Activated T-cell treated with anti-CD3 and anti-CD28 coated beads, Interleukin-2, amount 50 U/mL, for 1 hour (primary cell): ENCODE measurements around the gene SOCS2.
A peak's percentile ranks its signal among the peaks of the same experiment; 100 is the strongest.
"Not testable (repeated sequence)": the region's sequence is repeated elsewhere in the genome, so short reads cannot be mapped to it uniquely, and the experiment has no call there.

ENCODE experiments used
- DNase-seq: peaks from one replicate; pipeline ENCODE4 v3.0.0-alpha.2; 2020

SOCS2 gene, protein sequence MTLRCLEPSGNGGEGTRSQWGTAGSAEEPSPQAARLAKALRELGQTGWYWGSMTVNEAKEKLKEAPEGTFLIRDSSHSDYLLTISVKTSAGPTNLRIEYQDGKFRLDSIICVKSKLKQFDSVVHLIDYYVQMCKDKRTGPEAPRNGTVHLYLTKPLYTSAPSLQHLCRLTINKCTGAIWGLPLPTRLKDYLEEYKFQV

GRCh38 chr12:93571925-93572711, at the start of gene SOCS2:
Gene SOCS2, plus strand, starts transcription at chr12:93572675. Its CDS starts 223 bp downstream, at chr12:93572898.
- peak; percentile 56 for DNase-seq

DNA sequence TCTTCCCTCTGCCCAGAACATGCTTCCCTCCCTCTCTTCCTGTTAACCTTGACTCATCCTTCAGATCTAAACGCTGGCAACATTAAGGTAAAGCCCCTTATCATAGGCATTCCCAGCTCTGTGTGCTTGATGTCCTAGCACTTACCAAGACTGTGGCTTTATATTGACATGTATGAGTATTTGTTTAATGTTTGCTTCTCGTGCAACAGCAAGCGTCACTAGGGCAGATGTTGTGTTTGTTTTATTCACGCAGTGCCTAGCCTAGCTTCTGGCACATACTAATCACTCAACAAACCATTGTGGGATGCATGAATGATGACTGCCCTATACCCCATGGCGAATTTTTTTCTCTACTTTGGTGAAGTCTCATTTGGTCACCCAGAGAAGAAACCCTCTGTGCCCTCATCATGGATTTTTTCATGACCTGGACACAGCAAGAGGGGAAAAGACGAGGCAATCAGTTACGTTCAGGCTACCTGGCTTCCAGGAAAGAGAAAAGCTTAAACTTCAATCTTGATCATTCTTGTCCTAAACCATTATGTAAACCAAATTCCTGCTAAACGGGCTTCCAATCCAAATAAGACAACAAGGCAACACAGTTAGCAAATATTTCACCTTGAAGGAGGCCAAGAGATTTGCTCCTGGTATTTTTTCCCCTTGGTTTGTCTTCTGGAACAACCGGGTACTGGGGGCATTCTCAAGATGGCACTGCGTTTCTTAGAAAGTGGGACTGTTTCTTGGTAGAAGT, 47.9 kb upstream of the SOCS2 start:
- DNase-seq, result no peak

GRCh38 chr12:93526786-93527428, 45.6 kb upstream of the SOCS2 start:
- DNase-seq, result no peak

DNA sequence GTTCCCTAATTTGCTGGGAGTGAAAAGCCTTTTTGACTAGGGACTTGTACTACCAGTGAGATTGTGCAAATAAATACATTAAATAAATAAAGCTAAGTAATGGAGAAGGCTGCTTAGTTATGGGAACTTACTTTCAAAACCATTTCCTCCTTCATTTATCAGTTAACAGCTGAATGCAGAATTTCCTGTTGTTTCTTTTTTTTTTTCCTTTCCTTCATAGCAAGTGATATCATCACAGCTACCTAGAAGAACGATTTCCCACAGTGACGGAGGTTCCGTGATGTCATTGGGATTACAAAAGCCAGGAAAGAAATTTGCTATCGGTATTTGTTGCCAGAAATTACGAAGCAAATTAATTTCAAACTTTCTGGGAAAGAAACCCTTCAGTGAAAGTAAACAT, 42.1 kb upstream of the SOCS2 start:
- DNase-seq, result no peak

DNA sequence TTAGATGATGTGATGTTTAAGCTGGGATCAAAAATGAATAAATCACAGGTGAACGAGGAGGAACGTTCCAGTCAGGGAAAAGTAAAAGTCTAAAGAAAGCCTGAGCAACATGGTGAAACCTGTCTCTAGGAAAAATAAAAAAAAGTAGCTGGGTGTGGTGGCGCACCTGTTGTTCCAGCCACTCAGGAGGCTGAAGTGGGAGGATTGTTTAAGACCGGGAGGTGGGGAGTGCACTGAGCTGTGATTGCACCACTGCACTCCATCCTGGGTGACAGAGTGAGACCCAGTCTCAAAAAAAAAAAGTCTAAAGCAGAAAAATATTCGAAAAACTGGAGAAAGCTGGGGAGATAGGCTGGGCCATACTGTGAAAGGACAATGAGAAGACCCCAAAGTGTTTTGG, 39.2 kb upstream of the SOCS2 start:
- no peak for DNase-seq

- no peak for DNase-seq
Measured at GRCh38 chr12:93536111-93536765, 36.2 kb upstream of the SOCS2 start.

- no peak for DNase-seq
Measured at GRCh38 chr12:93536766-93537488, 35.5 kb upstream of the SOCS2 start.

DNA sequence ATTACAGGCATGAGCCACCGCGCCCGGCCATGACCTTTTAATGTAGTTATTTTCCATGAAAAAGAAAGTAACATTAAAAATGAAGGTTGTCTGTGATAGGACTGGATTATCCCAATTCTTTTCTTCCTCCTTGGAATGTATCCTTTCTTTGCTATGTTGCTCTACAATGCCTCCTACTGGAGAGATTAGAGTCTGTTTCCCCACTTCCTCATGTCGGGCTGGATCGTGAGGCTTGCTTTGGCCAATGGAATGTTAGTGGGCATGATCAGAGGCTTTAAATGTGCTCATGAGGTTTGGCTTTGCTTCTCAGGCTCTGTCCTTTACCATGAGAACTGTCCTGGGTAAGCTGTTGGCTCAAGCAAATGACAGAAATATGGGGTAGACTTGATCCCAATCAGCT, 34.7 kb upstream of the SOCS2 start:
- DNase-seq, result no peak

- no peak for DNase-seq
Measured at GRCh38 chr12:93539821-93540220, 32.7 kb upstream of the SOCS2 start.

GRCh38 chr12:93540466-93540865, 32.0 kb upstream of the SOCS2 start:
- no peak for DNase-seq

DNA sequence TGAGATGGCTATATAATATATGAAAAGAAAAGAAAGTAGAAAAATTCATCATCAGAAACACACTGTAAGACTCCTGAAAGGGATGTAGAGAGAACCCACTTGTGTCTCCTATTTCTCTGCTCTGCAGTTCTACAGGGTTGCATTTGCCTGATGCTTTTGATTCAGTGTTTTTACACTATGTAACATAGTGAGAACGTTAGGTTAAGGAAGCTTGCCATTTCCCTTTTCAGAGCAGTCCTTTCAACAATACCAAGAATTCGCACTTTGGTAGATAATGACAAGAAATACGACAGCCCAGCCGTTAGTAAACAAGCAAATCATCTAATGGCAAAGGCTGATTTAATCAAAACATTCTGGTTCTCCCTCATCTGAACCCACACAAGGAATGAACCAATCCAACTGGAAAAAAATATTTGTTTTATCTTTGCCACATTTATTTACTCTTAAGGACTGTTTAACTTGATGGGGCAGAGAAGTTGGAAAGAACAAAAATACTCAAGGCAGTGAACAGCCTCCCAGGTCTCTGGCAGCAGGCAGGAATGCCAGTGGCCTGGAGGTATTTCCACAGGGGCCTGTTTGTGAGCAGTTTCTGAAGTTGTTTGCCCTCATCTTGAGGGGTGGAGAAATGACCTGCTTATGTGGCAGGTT, 30.8 kb upstream of the SOCS2 start:
- DNase-seq, result no peak

GRCh38 chr12:93547778-93548177, 24.7 kb upstream of the SOCS2 start:
- DNase-seq, result no peak

DNA sequence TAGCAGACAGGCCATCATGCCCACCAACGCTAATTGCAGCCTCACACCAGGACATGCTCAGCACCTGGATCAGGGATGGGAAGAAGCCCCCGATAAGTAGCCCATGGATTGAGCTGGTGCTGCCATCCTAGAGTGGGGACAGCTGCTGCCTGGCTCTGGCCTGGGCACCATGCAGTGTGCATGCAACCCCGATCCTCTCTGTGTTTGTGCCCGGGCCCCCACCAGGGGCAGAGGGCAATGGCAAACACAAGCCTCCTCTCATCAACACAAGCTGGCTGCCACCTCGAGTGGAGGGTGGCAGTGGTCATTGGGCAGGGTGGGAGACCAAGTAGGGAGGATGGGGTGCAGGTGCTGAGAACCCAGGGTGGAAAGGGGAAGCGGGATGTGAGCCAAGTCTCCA, 23.3 kb upstream of the SOCS2 start:
- DNase-seq, result no peak

- DNase-seq, result no peak
Measured at GRCh38 chr12:93550748-93551611, 21.5 kb upstream of the SOCS2 start.

- no peak for DNase-seq
Measured at GRCh38 chr12:93552427-93552826, 20.0 kb upstream of the SOCS2 start.

- DNase-seq, result not testable (repeated sequence)
Measured at GRCh38 chr12:93557879-93558278, 14.6 kb upstream of the SOCS2 start.

GRCh38 chr12:93558685-93559084, 13.8 kb upstream of the SOCS2 start:
- not testable (repeated sequence) for DNase-seq

DNA sequence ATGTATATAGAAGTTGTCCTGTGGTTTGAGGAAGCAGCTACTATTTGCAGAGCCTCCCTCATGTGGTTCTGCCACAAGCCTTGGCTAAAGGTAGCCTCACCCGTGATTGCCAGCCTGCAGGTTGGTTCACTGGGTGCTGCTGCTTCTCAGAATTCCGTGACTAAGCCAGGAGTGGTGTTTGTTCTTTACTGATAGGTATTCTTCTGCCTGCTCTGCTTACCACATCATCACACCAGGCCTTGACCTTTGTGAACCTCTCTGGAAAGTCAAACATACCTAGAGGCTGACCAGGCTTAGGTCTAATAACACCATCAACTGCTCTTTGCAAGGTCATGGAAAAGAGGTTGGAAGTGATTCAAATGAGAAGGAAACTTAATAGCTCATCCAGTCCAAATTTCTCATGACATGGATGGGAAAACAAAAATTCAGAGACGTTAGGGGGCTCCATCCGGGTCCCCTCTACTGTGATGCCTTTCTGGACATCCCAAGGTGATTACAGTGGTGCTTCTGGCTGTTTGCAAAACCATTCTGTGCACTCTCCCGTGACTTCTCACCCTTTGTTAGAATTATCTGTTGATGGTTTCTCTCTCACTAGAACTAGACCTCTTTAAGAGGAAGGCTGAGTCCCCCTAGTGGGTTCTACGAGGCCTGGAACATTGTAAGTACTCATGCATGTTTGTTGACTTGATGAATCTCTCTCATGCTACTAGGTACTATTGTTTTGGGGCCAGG, 8.5 kb upstream of the SOCS2 start:
- no peak for DNase-seq

GRCh38 chr12:93565760-93566159, 6.7 kb upstream of the SOCS2 start:
- no peak for DNase-seq

GRCh38 chr12:93567174-93567573, 5.3 kb upstream of the SOCS2 start:
- no peak for DNase-seq
